RWPE2 (cell line): ENCODE data around the gene LIMA1.
"Not testable (repeated sequence)": the region's sequence is repeated elsewhere in the genome, so short reads cannot be mapped to it uniquely, and the experiment has no call there.

Experiments
- ATAC-seq: fragments of 200-7000 bp; cut with Tn5 transposase; 3 replicates; pipeline ENCODE4 v1.9.1; 2021; ENCODE audit warnings: low read depth
- DNase-seq: peaks from one replicate; pipeline ENCODE4 v3.0.0-alpha.2; 2020; ENCODE audit warnings: low spot score
- H3K27ac ChIP-seq: fragments of 450-650 bp; 2 replicates; pipeline ENCODE4 v1.5.1; 2017; ENCODE audit warnings: mild to moderate bottlenecking; ENCODE audit not compliant: poor library complexity, severe bottlenecking
- H3K27me3 ChIP-seq: fragments of 250-450 bp; sonication (Bioruptor Pico); 2 replicates; pipeline ENCODE4 v1.5.1; 2021; ENCODE audit warnings: mild to moderate bottlenecking, moderate library complexity; ENCODE audit not compliant: insufficient read depth, poor library complexity, severe bottlenecking
- H3K36me3 ChIP-seq: fragments of 250-450 bp; sonication (Bioruptor Pico); 2 replicates; pipeline ENCODE4 v1.5.1; 2020; ENCODE audit warnings: low read depth, mild to moderate bottlenecking, moderate library complexity
- H3K4me1 ChIP-seq: fragments of 250-450 bp; sonication (Bioruptor Pico); 2 replicates; pipeline ENCODE4 v1.5.1; 2021; ENCODE audit warnings: mild to moderate bottlenecking, moderate library complexity; ENCODE audit not compliant: insufficient read depth, poor library complexity, severe bottlenecking
- H3K4me3 ChIP-seq: fragments of 250-450 bp; sonication (Bioruptor Pico); 2 replicates; pipeline ENCODE4 v1.5.1; 2021; ENCODE audit warnings: mild to moderate bottlenecking, moderate library complexity; ENCODE audit not compliant: severe bottlenecking
- H3K9me3 ChIP-seq: fragments of 250-450 bp; sonication (Bioruptor Pico); 2 replicates; pipeline ENCODE4 v1.5.1; 2021; ENCODE audit warnings: mild to moderate bottlenecking, moderate library complexity; ENCODE audit not compliant: severe bottlenecking
- CTCF ChIP-seq: fragments of 450-650 bp; IDR thresholded peaks from one replicate; pipeline ENCODE4 v1.5.1; 2017; ENCODE audit warnings: mild to moderate bottlenecking, moderate library complexity; ENCODE audit not compliant: poor library complexity, severe bottlenecking

Gene LIMA1

GRCh38 chr12:50221228-50222008 is 61.9 kb downstream of the LIMA1 start:
- Histone ChIP-seq H3K27ac (peak overlapping the region; percentile 99), H3K9me3 (no peaks in the 10 kb centered on the region), H3K4me3 (peak overlapping the region; percentile 44), H3K27me3 (no peaks in the 10 kb centered on the region), H3K36me3 (peaks cover 47% of the 10 kb centered on the region), H3K4me1 (peaks cover 55% of the 10 kb centered on the region)
- no peak for TF ChIP-seq CTCF
- no peak for DNase-seq
- ATAC-seq: peak; percentile 24

DNA sequence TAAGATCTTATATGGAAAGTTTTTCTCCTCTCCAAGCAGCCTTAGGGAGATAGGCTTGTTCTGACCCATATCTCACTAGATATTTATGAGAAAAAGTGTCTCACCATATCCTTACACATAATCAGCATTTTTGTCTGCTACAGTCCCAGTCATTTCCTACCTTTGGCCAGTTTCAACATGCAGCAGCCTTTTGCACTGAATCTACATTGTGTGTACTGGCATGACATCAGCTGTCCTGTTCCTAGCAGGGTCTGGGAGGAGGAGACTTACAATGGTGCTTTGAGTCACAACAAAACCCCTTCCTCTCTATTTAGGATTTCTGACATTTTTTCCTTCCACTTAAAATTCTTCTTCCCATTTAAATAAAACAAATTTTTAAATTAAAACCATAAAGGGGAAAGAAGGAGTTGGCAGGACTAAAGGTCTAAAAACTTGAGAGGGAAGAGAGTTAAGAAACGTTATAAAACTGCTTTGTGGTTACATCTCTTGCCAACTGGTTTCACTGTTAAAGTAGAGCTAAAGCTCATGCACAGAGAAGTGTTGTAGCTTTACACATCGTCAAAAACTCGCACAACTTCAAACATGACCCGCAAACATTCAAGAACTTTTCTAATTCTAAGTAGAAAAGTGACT is 62.8 kb downstream of the LIMA1 start:
- peak; percentile 69 for ATAC-seq
- H3K4me1 ChIP-seq: peaks cover 65% of the 10 kb centered on the region

DNA sequence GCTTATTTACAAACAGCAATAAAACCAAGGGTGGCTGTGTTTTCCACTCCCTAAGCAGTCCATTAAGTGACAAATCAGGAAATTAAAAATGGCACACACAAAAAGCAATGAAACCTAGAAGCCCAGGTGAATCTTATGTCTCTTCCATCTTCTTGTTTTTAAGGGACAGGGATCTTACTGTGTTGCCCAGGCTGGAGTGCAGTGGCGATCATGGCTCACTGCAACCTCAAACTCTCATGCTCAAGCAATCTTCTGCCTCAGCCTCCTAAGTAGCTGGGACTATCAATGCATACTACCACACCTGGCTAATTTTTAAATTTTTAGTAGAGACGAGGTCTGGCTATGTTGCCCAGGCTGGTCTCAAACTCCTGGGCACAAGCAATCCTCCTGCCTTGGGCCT is 63.8 kb downstream of the LIMA1 start:
- H3K4me1 ChIP-seq: peaks cover 71% of the 10 kb centered on the region
- no peak for ATAC-seq
- peak overlapping the region; percentile 44 for H3K4me3 ChIP-seq
- peak overlapping the region; percentile 99 for H3K27ac ChIP-seq
- TF ChIP-seq CTCF: no peak
- H3K27me3 ChIP-seq: no peaks in the 10 kb centered on the region
- no peak for DNase-seq
- H3K9me3 ChIP-seq: no peaks in the 10 kb centered on the region
- H3K36me3 ChIP-seq: peaks cover 60% of the 10 kb centered on the region

More for the DNA sequence above, 62.8 kb downstream of the LIMA1 start:
- Histone ChIP-seq H3K27me3 (no peaks in the 10 kb centered on the region), H3K27ac (peak overlapping the region; percentile 99), H3K4me3 (peak overlapping the region; percentile 44), H3K9me3 (no peaks in the 10 kb centered on the region), H3K36me3 (peaks cover 57% of the 10 kb centered on the region)
- no peak for TF ChIP-seq CTCF
- peak; percentile 79 for DNase-seq

GRCh38 chr12:50219001-50219400 is 64.3 kb downstream of the LIMA1 start:
- Histone ChIP-seq H3K27ac (peak overlapping the region; percentile 99), H3K4me1 (peaks cover 71% of the 10 kb centered on the region), H3K36me3 (peaks cover 66% of the 10 kb centered on the region)
- ATAC-seq, H3K27me3 ChIP-seq, DNase-seq, H3K9me3 ChIP-seq, H3K4me3 ChIP-seq: not testable (repeated sequence)

- no peak for TF ChIP-seq CTCF
- H3K9me3 ChIP-seq: no peaks in the 10 kb centered on the region
- no peak overlapping the region for H3K4me3 ChIP-seq
- peak overlapping the region; percentile 99 for H3K27ac ChIP-seq
- H3K27me3 ChIP-seq: no peaks in the 10 kb centered on the region
- H3K4me1 ChIP-seq: peaks cover 71% of the 10 kb centered on the region
- H3K36me3 ChIP-seq: peaks cover 72% of the 10 kb centered on the region
- DNase-seq: peak; percentile 78
- peak; percentile 54 for ATAC-seq
These were observed 64.9 kb downstream of the LIMA1 start for GRCh38 chr12:50218386-50218785.
